HepG2 (cell line): ENCODE data around the gene LUC7L2. TPM values are rescaled to one million over a fixed set of nuclear protein-coding genes. Genes with fewer than 3 reads are reported as not detected.
A peak's percentile ranks its signal among the peaks of the same experiment; 100 is the strongest.

Experiments used
- ATAC-seq: fragments of 200-7000 bp; cut with Tn5 transposase; 3 replicates; pipeline ENCODE4 v1.9.1; 2020; ENCODE audit warnings: mild to moderate bottlenecking, moderate library complexity
- BruUV-seq: library from RNA; stranded (reverse); fragments of 400-500 nt; replicated peaks from 2 replicates; lab custom pipeline; 2021; lab: Mats Ljungman, UMichigan
- CTCF ChIA-PET: fragments of 300-600 bp; formaldehyde crosslinking; extraction: SDS; loops from one replicate; lab custom pipeline; 2021; ENCODE audit warnings: low total read pairs, inconsistent platforms, low intra/inter-chr PET ratio; lab: Yijun Ruan, JAX
- POLR2A ChIA-PET: fragments of 350-600 bp; sonication (Branson Sonifier 250); formaldehyde crosslinking; loops from one replicate; lab custom pipeline; 2020; ENCODE audit warnings: antibody characterized with exemption, inconsistent platforms; lab: Yijun Ruan, JAX
- DNase-seq: peaks from one replicate; pipeline ENCODE4 v3.0.0-alpha.2; 2015; ENCODE audit warnings: low spot score
- FAIRE-seq: peaks from 3 replicates; lab custom pipeline; 2011; peaks lifted over from hg19 to GRCh38; lab: Jason Lieb, UNC
- H2AFZ ChIP-seq: one replicate; pipeline ENCODE4 v1.6.1; 2011; ENCODE audit warnings: low read length, inconsistent platforms
- H3K27ac ChIP-seq: fragments of 300-600 bp; 3 replicates; pipeline ENCODE4 v1.8.0; 2011; ENCODE audit warnings: mixed run types, mild to moderate bottlenecking, mixed read lengths, low read length, inconsistent platforms; ENCODE audit not compliant: insufficient read depth; ENCODE audit errors: extremely low read length
- H3K27me3 ChIP-seq, 2 experiments: fragments of 200-600 bp in 1 of 2; 2 replicates in 1 of 2; 3 replicates in 1 of 2; pipeline versions ENCODE4 v1.6.0 to v1.8.0; 2011; ENCODE audit warnings: low read length in 2 of 2, mild to moderate bottlenecking in 2 of 2, moderate library complexity in 2 of 2, inconsistent platforms in 1 of 2; ENCODE audit not compliant: insufficient read depth in 2 of 2, control insufficient read depth in 1 of 2
- H3K36me3 ChIP-seq, 2 experiments: fragments of 200-600 bp in 1 of 2; replicated peaks in 1 of 2; 2 replicates in 1 of 2; 3 replicates in 1 of 2; pipeline versions ENCODE4 v1.5.1 to v1.8.0; 2011; ENCODE audit warnings: low read length in 2 of 2, inconsistent platforms in 1 of 2; ENCODE audit not compliant: insufficient read depth in 2 of 2, control insufficient read depth in 1 of 2
- H3K4me1 ChIP-seq: 2 replicates; pipeline ENCODE4 v1.5.1; 2012; ENCODE audit warnings: low read length, inconsistent platforms; ENCODE audit not compliant: insufficient read depth
- H3K4me2 ChIP-seq: 2 replicates; pipeline ENCODE4 v1.6.0; 2011; ENCODE audit warnings: low read depth, low read length, inconsistent platforms
- H3K4me3 ChIP-seq, 3 experiments: fragments of 200-600 bp in 1 of 3; sonication (generic), shearing (Covaris generic) in 1 of 3; replicated peaks in 1 of 3; 2 replicates each; pipeline ENCODE4 v1.5.1; 2011 to 2016; ENCODE audit warnings: low read length in 3 of 3, inconsistent platforms in 2 of 3, low read depth in 2 of 3, mild to moderate bottlenecking in 2 of 3, control low read depth in 1 of 3, mixed read lengths in 1 of 3; ENCODE audit not compliant: insufficient read depth in 1 of 3
- H3K79me2 ChIP-seq: one replicate; pipeline ENCODE4 v1.6.1; 2011; ENCODE audit warnings: low read length, inconsistent platforms; ENCODE audit not compliant: insufficient read depth
- H3K9ac ChIP-seq: 2 replicates; pipeline ENCODE4 v1.6.0; 2011; ENCODE audit warnings: mild to moderate bottlenecking, low read depth, low read length, inconsistent platforms; ENCODE audit not compliant: insufficient read depth
- H3K9me3 ChIP-seq: 2 replicates; pipeline ENCODE4 v1.5.1; 2012; ENCODE audit warnings: mild to moderate bottlenecking, low read length
- H4K20me1 ChIP-seq: 2 replicates; pipeline ENCODE4 v1.6.0; 2011; ENCODE audit warnings: inconsistent platforms, mild to moderate bottlenecking, low read length, moderate library complexity; ENCODE audit not compliant: insufficient read depth
- ATF6 ChIP-seq: sonication (generic); formaldehyde crosslinking; conservative IDR thresholded peaks from 2 replicates; pipeline ENCODE4 v1.4.0; 2020; ENCODE audit warnings: missing genetic modification reagents
- PHB2 ChIP-seq: fragments of 450-650 bp; IDR thresholded peaks from 2 replicates; pipeline ENCODE4 v1.6.1; 2018; ENCODE audit not compliant: partially characterized antibody
- PRPF4 ChIP-seq: fragments of 200-400 bp; formaldehyde crosslinking; IDR thresholded peaks from 2 replicates; pipeline ENCODE4 v1.6.1; 2016; ENCODE audit warnings: low read length, low read depth; ENCODE audit not compliant: poor library complexity, severe bottlenecking
- SRSF1 ChIP-seq: fragments of 200-400 bp; formaldehyde crosslinking; optimal IDR thresholded peaks from 2 replicates; pipeline ENCODE3; 2017; ENCODE audit warnings: mild to moderate bottlenecking, low read depth, low read length, moderate library complexity
- ZBTB14 ChIP-seq: sonication (generic); formaldehyde crosslinking; IDR thresholded peaks from 2 replicates; pipeline ENCODE4 v1.4.0; 2020; ENCODE audit warnings: missing genetic modification reagents
- ZFP37 ChIP-seq: sonication (generic); formaldehyde crosslinking; IDR thresholded peaks from 2 replicates; pipeline ENCODE4 v1.4.0; 2020; ENCODE audit warnings: missing genetic modification reagents, borderline replicate concordance
- ZNF12 ChIP-seq: sonication (generic); formaldehyde crosslinking; IDR thresholded peaks from 2 replicates; pipeline ENCODE4 v1.5.0; 2020; ENCODE audit warnings: missing genetic modification reagents
- ZNF75D ChIP-seq: sonication (generic); formaldehyde crosslinking; IDR thresholded peaks from 2 replicates; pipeline ENCODE4 v1.8.1; 2023; ENCODE audit warnings: missing genetic modification reagents, mild to moderate bottlenecking, borderline replicate concordance
- WGBS: methylation state at CpG from one replicate; pipeline ENCODE4 v1.1.6; 2017; ENCODE audit warnings: low lambda C conversion rate; 5-methylcytosine and 5-hydroxymethylcytosine counted together
- in situ Hi-C: cut with HindIII; loops from 2 replicates; pipeline ENCODE4 v1.10.0; 2017; ENCODE audit warnings: low pct_unique_long_range_greater_than_20kb; ENCODE audit not compliant: extremely low pct_ligation_motif_present
- intact Hi-C: fragments of 100-400 bp; cut with micrococcal nuclease; formaldehyde crosslinking; loops from one replicate; pipeline ENCODE4 v1.10.0; 2022; ENCODE audit not compliant: unreplicated experiment
- polyA plus RNA-seq, 8 experiments: library from polyadenylated mRNA; depleted of rRNA in 3 of 8; stranded (reverse) in 7 of 8; unstranded in 1 of 8; fragments of >200 nt; fragmentation: Illumina TruSeq in 4 of 8; extraction: Trizol in 4 of 8; gene quantifications; 2 replicates each; pipeline versions ENCODE4 v1.2.1 to v1.2.3, GENCODE V29; 2011 to 2016; ENCODE audit warnings: low read depth in 4 of 8, missing spikeins in 1 of 8, mixed read lengths in 1 of 8; ENCODE audit not compliant: insufficient read depth in 1 of 8
- total RNA-seq, 5 experiments: library from RNA; depleted of rRNA; stranded (reverse); fragments of >200 nt; fragmentation: Illumina TruSeq; extraction: Trizol; gene quantifications; 2 replicates each; pipeline ENCODE4 v1.2.3, GENCODE V29; 2016; ENCODE audit warnings: low read depth in 1 of 5
- TF ChIP-seq, protein P1 (sequence below): sonication (generic); formaldehyde crosslinking; IDR thresholded peaks from 2 replicates; pipeline ENCODE4 v1.8.0; 2022; ENCODE audit warnings: missing genetic modification reagents, mild to moderate bottlenecking, moderate library complexity, borderline replicate concordance

LUC7L2 gene
- total and polyA plus RNA-seq, 2 of the 13 experiments (the other 11 are each of a cell fraction or from before 2014, with no cell fraction given) = 17.9 to 50.7 TPM

DNA sequence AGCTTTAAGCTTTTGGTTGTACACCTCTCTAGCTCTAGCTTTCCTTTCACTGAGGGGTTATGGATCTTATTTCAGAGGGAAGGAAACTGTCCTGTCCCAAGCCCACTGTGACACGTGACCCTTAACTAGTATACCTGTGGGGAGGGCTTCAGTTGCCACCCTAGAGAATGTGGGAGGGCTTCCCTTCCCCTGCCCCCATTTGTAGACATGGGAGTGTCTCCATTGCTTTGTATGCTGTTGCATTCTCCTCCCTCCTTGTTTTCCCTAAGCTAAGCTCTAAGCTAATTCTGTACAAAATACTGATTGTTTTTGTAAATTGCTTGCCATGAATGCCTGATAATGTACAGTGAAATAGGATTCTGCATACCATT lies 11.2 kb downstream of the LUC7L2 start:
- Histone ChIP-seq H3K4me3 (no peak overlapping the region), H2AFZ (no peak overlapping the region), H3K9me3 (no peaks in the 10 kb centered on the region), H4K20me1 (peaks cover 26% of the 10 kb centered on the region), H3K36me3 (peaks cover 1 to 31% of the 10 kb centered on the region in 2 experiments), H3K4me1 (peaks cover 22% of the 10 kb centered on the region), H3K27ac (no peak overlapping the region), H3K9ac (no peak overlapping the region), H3K27me3 (no peaks in the 10 kb centered on the region), H3K79me2 (peaks cover 98% of the 10 kb centered on the region), H3K4me2 (no peak overlapping the region)
- WGBS = 90% methylated on average over 1 of the region's 1 CpG
- ChIA-PET CTCF (no interaction called here), POLR2A (interaction anchor here (2.8 kb wide), 1 partner anchor 11 kb away, joined by 9 read pairs; the partner anchor contains the start of gene LUC7L2)
- FAIRE-seq (no peak), DNase-seq (no peak), ATAC-seq (peak; percentile 23; the same call in 2 of the 3 replicates)
- in situ Hi-C loops (no loop called here), intact Hi-C loops (no loop called here)
- no TSS peak for BruUV-seq
- TF ChIP-seq ZNF12 (CRISPR knock-in tag) (no peak), ZBTB14 (CRISPR knock-in tag) (no peak), ZFP37 (no peak), PHB2 (no peak), ZNF75D (no peak), ATF6 (CRISPR knock-in tag) (no peak), SRSF1 (no peak), PRPF4 (no peak)
- TF ChIP-seq, protein P1, sequence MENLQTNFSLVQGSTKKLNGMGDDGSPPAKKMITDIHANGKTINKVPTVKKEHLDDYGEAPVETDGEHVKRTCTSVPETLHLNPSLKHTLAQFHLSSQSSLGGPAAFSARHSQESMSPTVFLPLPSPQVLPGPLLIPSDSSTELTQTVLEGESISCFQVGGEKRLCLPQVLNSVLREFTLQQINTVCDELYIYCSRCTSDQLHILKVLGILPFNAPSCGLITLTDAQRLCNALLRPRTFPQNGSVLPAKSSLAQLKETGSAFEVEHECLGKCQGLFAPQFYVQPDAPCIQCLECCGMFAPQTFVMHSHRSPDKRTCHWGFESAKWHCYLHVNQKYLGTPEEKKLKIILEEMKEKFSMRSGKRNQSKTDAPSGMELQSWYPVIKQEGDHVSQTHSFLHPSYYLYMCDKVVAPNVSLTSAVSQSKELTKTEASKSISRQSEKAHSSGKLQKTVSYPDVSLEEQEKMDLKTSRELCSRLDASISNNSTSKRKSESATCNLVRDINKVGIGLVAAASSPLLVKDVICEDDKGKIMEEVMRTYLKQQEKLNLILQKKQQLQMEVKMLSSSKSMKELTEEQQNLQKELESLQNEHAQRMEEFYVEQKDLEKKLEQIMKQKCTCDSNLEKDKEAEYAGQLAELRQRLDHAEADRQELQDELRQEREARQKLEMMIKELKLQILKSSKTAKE (CRISPR knock-in tag) = no peak
